B cell (primary cell): Measurements from ENCODE around the gene CDKAL1. TPM values are rescaled to one million over a fixed set of nuclear protein-coding genes. Genes with fewer than 3 reads are reported as not detected.

ENCODE experiments used
- ATAC-seq: fragments of 200-7000 bp; cut with Tn5 transposase; one replicate; pipeline ENCODE4 v1.10.0; 2021; ENCODE audit warnings: low read depth, mild to moderate bottlenecking, moderate number of reproducible peaks, moderate library complexity
- CTCF ChIA-PET: fragments of 350-600 bp; sonication (Branson Sonifier 250); formaldehyde crosslinking; loops from one replicate; lab custom pipeline; 2021; ENCODE audit warnings: antibody characterized with exemption, inconsistent platforms; lab: Charles Lee
- POLR2A ChIA-PET: fragments of 350-600 bp; sonication (Branson Sonifier 250); formaldehyde crosslinking; loops from one replicate; lab custom pipeline; 2021; ENCODE audit warnings: antibody characterized with exemption; lab: Charles Lee
- DNase-seq: peaks from one replicate; pipeline ENCODE4 v3.0.0; 2013
- H2AFZ ChIP-seq: 2 replicates; pipeline ENCODE4 v1.6.1; 2012; ENCODE audit warnings: mild to moderate bottlenecking, low read depth, low read length; ENCODE audit not compliant: insufficient read depth, poor library complexity, severe bottlenecking
- H3K27ac ChIP-seq, 2 donors: 1 replicate in 1 of 2; 2 replicates in 1 of 2; pipeline ENCODE4 v1.5.1; 2012 to 2013; ENCODE audit warnings: low read length in 2 of 2, mild to moderate bottlenecking in 2 of 2, moderate library complexity in 1 of 2
- H3K27me3 ChIP-seq, 4 experiments: fragments of 200-600 bp in 1 of 4; sonication (generic) in 1 of 4; replicated peaks in 1 of 4; 1 replicate in 2 of 4; 2 replicates in 2 of 4; pipeline versions ENCODE4 v1.6.1 to v1.7.0; 2013 to 2016; ENCODE audit warnings: low read length in 3 of 4, mild to moderate bottlenecking in 2 of 4, mixed read lengths in 1 of 4, moderate library complexity in 1 of 4; ENCODE audit not compliant: insufficient read depth in 4 of 4, control insufficient read depth in 3 of 4; ENCODE audit errors: control extremely low read depth in 1 of 4
- H3K36me3 ChIP-seq, 2 experiments: replicated peaks in 1 of 2; 1 replicate in 1 of 2; 2 replicates in 1 of 2; pipeline versions ENCODE4 v1.6.1 to v1.7.1; 2013; ENCODE audit warnings: low read length in 1 of 2; ENCODE audit not compliant: insufficient read depth in 2 of 2, control insufficient read depth in 1 of 2; ENCODE audit errors: control extremely low read depth in 1 of 2, extremely low read depth in 1 of 2
- H3K4me1 ChIP-seq, 2 donors: fragments of 200-600 bp in 1 of 2; sonication (generic) in 1 of 2; 1 replicate in 1 of 2; 2 replicates in 1 of 2; pipeline versions ENCODE4 v1.5.1 to v1.6.1; 2013 to 2017; ENCODE audit warnings: low read length in 2 of 2; ENCODE audit not compliant: control insufficient read depth in 2 of 2, insufficient read depth in 2 of 2
- H3K4me2 ChIP-seq: replicated peaks from 2 replicates; pipeline ENCODE3; 2012; ENCODE audit warnings: mild to moderate bottlenecking, low read depth, low read length; ENCODE audit not compliant: poor library complexity, severe bottlenecking
- H3K4me3 ChIP-seq, 5 experiments: fragments of 200-600 bp in 1 of 5; sonication (generic) in 1 of 5; 1 replicate in 3 of 5; 2 replicates in 2 of 5; pipeline versions ENCODE4 v1.5.1 to v1.7.0; 2011 to 2016; ENCODE audit warnings: low read length in 4 of 5, mild to moderate bottlenecking in 4 of 5, low read depth in 2 of 5, control low read depth in 1 of 5, moderate library complexity in 1 of 5; ENCODE audit not compliant: insufficient read depth in 1 of 5; ENCODE audit errors: control extremely low read depth in 1 of 5, extremely low read depth in 1 of 5
- H3K79me2 ChIP-seq: fragments of 200-600 bp; sonication (generic); one replicate; pipeline ENCODE4 v1.6.0; 2016; ENCODE audit warnings: low read length; ENCODE audit not compliant: control insufficient read depth, insufficient read depth
- H3K9ac ChIP-seq: fragments of 200-600 bp; sonication (generic); 2 replicates; pipeline ENCODE4 v1.6.1; 2017; ENCODE audit warnings: mild to moderate bottlenecking, low read length, moderate library complexity
- H3K9me3 ChIP-seq, 3 donors: one replicate each; pipeline versions ENCODE4 v1.6.1 to v1.7.1; 2013; ENCODE audit warnings: low read length in 2 of 3; ENCODE audit not compliant: control insufficient read depth in 2 of 3, insufficient read depth in 1 of 3; ENCODE audit errors: control extremely low read depth in 1 of 3
- H4K20me1 ChIP-seq: 2 replicates; pipeline ENCODE4 v1.6.0; 2012; ENCODE audit warnings: mild to moderate bottlenecking, low read length; ENCODE audit not compliant: insufficient read depth, control insufficient read depth, poor library complexity, severe bottlenecking
- H3K27ac Mint-ChIP-seq: one replicate; pipeline ENCODE4 v1.8.0; 2021; ENCODE audit warnings: mixed read lengths
- H3K27me3 Mint-ChIP-seq: one replicate; pipeline ENCODE4 v1.8.0; 2021; ENCODE audit warnings: mixed read lengths
- H3K4me1 Mint-ChIP-seq: one replicate; pipeline ENCODE4 v1.8.0; 2021; ENCODE audit warnings: mixed read lengths
- H3K4me3 Mint-ChIP-seq: one replicate; pipeline ENCODE4 v1.8.0; 2021; ENCODE audit warnings: mixed read lengths
- H3K9me3 Mint-ChIP-seq: one replicate; pipeline ENCODE4 v1.8.0; 2022; ENCODE audit warnings: mixed read lengths; ENCODE audit not compliant: insufficient read depth
- CTCF ChIP-seq: fragments of 200-600 bp; IDR thresholded peaks from one replicate; pipeline ENCODE4 v1.8.0; 2022; ENCODE audit warnings: antibody characterized with exemption, mild to moderate bottlenecking
- EZH2 ChIP-seq: IDR thresholded peaks from 2 replicates; pipeline ENCODE4 v1.6.1; 2012; ENCODE audit warnings: borderline replicate concordance, low read depth, mild to moderate bottlenecking, moderate library complexity, low read length; ENCODE audit not compliant: insufficient read depth, poor library complexity, severe bottlenecking
- WGBS: methylation state at CpG from one replicate; pipeline ENCODE4 v1.1.5; 2013; ENCODE audit warnings: missing lambda C conversion rate; ENCODE audit not compliant: insufficient coverage; 5-methylcytosine and 5-hydroxymethylcytosine counted together
- intact Hi-C: fragments of 100-400 bp; cut with micrococcal nuclease; formaldehyde crosslinking; loops from one replicate; pipeline ENCODE4 v1.10.0; 2022
- polyA plus RNA-seq: library from polyadenylated mRNA; depleted of rRNA; stranded (reverse); fragments of >200 nt; gene quantifications from 2 replicates; pipeline ENCODE4 v1.2.3, GENCODE V29; 2012
- total RNA-seq, 2 donors: library from RNA; stranded (reverse); fragments of 120-200 nt in 1 of 2; gene quantifications; 1 replicate in 1 of 2; 2 replicates in 1 of 2; pipeline versions ENCODE4 v1.2.3 to v1.2.4, GENCODE V29; 2013 to 2022

CDKAL1 gene
- total and polyA plus RNA-seq, 2 donors (not counting 1 experiment from before 2014, with no cell fraction given), result 6.1 to 33.3 TPM

DNA sequence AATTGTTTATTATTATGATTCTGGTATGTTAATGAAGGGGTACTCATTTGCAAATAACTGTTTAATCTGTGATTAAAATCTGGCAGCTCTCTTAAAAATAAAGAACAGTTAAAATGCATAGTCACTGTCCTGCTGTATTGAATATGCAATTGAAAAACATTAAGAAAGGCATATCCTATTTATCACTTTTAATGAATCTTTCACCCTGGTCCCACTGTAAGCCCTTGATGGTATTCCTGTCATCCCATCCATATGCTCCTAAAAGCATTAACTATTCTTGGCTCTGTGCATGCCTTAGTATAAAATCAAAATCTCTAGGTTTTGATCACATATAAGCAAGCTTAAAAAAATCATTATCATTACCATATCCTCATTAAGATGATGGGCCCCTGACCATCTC lies 648.3 kb downstream of the CDKAL1 start:
- H3K27me3 Mint-ChIP-seq, result no peaks in the 10 kb centered on the region
- Histone ChIP-seq H2AFZ (no peak overlapping the region), H3K4me1 (no peaks in the 10 kb centered on the region), H3K4me3 (no peak overlapping the region), H3K36me3 (peaks cover 0 to 2% of the 10 kb centered on the region in 2 experiments), H4K20me1 (no peaks in the 10 kb centered on the region), H3K9me3 (peaks cover 0 to 7% (median 4%) of the 10 kb centered on the region in 3 donors), H3K79me2 (no peaks in the 10 kb centered on the region), H3K4me2 (no peak overlapping the region), H3K27ac (no peak overlapping the region), H3K9ac (no peak overlapping the region), H3K27me3 (no peaks in the 10 kb centered on the region)
- ATAC-seq (no peak), DNase-seq (no peak)
- ChIA-PET POLR2A (no interaction called here), CTCF (no interaction called here)
- H3K4me1 Mint-ChIP-seq, result peaks cover 2% of the 10 kb centered on the region
- H3K9me3 Mint-ChIP-seq, result no peaks in the 10 kb centered on the region
- no peak overlapping the region for H3K4me3 Mint-ChIP-seq
- H3K27ac Mint-ChIP-seq, result no peak overlapping the region
- no peak for TF ChIP-seq CTCF
- TF ChIP-seq EZH2, result no peak
- intact Hi-C loops, result no loop called here

DNA sequence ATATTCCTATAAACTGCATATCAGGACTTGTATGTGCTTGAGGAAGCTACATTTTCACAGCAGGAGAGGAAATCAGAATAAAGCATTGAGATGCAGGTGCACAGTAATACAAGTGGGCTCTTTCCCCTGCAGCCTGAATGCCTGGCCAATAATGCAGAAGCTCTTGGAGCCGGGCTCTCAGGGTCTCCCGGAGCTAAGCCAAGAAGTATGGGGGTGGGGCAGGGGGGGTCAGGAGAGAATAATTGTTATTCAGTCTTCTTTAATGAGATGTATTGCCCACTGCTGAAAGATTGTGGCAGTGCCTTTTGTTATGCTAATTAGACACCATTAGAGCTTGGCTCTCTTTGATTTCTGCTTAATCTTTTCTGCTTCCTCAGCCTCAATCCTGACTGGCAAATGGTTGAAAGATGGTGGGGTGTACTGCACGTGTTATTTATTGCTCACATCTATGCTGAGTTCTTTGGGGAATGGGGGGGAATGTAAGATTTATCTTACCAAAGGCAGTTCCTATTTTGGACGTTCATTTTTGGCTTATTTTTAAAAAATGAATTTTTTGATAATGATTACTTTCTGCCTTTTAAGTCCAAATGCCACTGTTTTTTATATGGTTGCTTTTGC lies 651.7 kb downstream of the CDKAL1 start:
- POLR2A ChIA-PET, result no interaction called here
- H2AFZ ChIP-seq, result no peak overlapping the region
- H3K9ac ChIP-seq, result no peak overlapping the region
- Mint-ChIP-seq H3K4me1 (peaks cover 30% of the 10 kb centered on the region), H3K27me3 (no peaks in the 10 kb centered on the region), H3K27ac (no peak overlapping the region), H3K9me3 (no peaks in the 10 kb centered on the region), H3K4me3 (no peak overlapping the region)
- no peak for TF ChIP-seq CTCF
- WGBS, result 100% methylated on average over 2 of the region's 4 CpGs
- DNase-seq, result no peak
- no peaks in the 10 kb centered on the region for H3K79me2 ChIP-seq
- no peak for ATAC-seq
- intact Hi-C loops, result no loop called here
- H4K20me1 ChIP-seq, result no peaks in the 10 kb centered on the region
- H3K4me2 ChIP-seq, result no peak overlapping the region
- peaks cover 8 to 10% of the 10 kb centered on the region in 2 donors for H3K4me1 ChIP-seq
- CTCF ChIA-PET, result no interaction called here
- peaks cover 0 to under 1% (median 0%) of the 10 kb centered on the region in 3 donors for H3K9me3 ChIP-seq
- peaks cover 0 to 1% of the 10 kb centered on the region in 2 experiments for H3K36me3 ChIP-seq
- no peaks in the 10 kb centered on the region for H3K27me3 ChIP-seq
- H3K4me3 ChIP-seq, result no peak overlapping the region
- H3K27ac ChIP-seq, result no peak overlapping the region
